ENCODE measurements around the gene CATSPERZ. TPM values are rescaled to one million over a fixed set of nuclear protein-coding genes. Genes with fewer than 3 reads are reported as not detected.

The CATSPERZ gene
- total and polyA plus RNA-seq, 9 of the 15 experiments (the other 6 are each of a cell fraction or from before 2014, with no cell fraction given): 0.86 to 8.5 (median 3.5) TPM

- TF ChIP-seq ZNF318 (IDR thresholded peaks at IDR 0.05; ENCODE audit: borderline replicate concordance in 1 of 2, low read depth in 1 of 2): no peak; a peak in 1 of 4 replicates
- peak; percentile 50; the same call in 1 of the 2 replicates for TF ChIP-seq ZBTB33 (CRISPR knock-in tag; IDR thresholded peaks at IDR 0.05)
- TF ChIP-seq PREB (CRISPR knock-in tag; IDR thresholded peaks at IDR 0.05): 0 out of 2 replicates have a peak, but pooled peaks have one; percentile 83
- TF ChIP-seq PPARD (CRISPR knock-in tag; IDR thresholded peaks at IDR 0.05): no peak
- no peak for TF ChIP-seq ATF6 (CRISPR knock-in tag; IDR thresholded peaks at IDR 0.05)
- peak; percentile 93 for TF ChIP-seq POLR2G (IDR thresholded peaks at IDR 0.05; ENCODE audit: low read depth, low read length)
- 0 out of 2 replicates have a peak, but pooled peaks have one; percentile 13 for TF ChIP-seq CTBP1 (IDR thresholded peaks at IDR 0.05; ENCODE audit: borderline replicate concordance)
- TF ChIP-seq TAF1 (IDR thresholded peaks at IDR 0.05; ENCODE audit: control insufficient read depth, extremely low read depth, insufficient read depth, low read length, severe bottlenecking): peak; percentile 76
- peak; percentile 36 for TF ChIP-seq ATF7 (IDR thresholded peaks at IDR 0.05)
- peak; percentile 91 for TF ChIP-seq USF1 (CRISPR knock-in tag; IDR thresholded peaks at IDR 0.05)
- TF ChIP-seq NFIC (IDR thresholded peaks at IDR 0.05): peak; percentile 71; the same call in 1 of the 2 replicates
- 0 out of 2 replicates have a peak, but pooled peaks have one; percentile 10 for TF ChIP-seq SMAD4 (CRISPR knock-in tag; conservative IDR thresholded peaks at IDR 0.05)
These were observed 17.3 kb downstream of the CATSPERZ start, which contains the start of gene TRMT112 (continued) for GRCh38 chr11:64317325-64317960.
